GM03348 (cell line): ENCODE data around the gene ZFHX3.
"Not testable (repeated sequence)": the region's sequence is repeated elsewhere in the genome, so short reads cannot be mapped to it uniquely, and the experiment has no call there.

Source experiments
- DNase-seq: peaks from one replicate; pipeline ENCODE4 v3.0.0; 2012; ENCODE audit warnings: low spot score

Gene ZFHX3, protein sequence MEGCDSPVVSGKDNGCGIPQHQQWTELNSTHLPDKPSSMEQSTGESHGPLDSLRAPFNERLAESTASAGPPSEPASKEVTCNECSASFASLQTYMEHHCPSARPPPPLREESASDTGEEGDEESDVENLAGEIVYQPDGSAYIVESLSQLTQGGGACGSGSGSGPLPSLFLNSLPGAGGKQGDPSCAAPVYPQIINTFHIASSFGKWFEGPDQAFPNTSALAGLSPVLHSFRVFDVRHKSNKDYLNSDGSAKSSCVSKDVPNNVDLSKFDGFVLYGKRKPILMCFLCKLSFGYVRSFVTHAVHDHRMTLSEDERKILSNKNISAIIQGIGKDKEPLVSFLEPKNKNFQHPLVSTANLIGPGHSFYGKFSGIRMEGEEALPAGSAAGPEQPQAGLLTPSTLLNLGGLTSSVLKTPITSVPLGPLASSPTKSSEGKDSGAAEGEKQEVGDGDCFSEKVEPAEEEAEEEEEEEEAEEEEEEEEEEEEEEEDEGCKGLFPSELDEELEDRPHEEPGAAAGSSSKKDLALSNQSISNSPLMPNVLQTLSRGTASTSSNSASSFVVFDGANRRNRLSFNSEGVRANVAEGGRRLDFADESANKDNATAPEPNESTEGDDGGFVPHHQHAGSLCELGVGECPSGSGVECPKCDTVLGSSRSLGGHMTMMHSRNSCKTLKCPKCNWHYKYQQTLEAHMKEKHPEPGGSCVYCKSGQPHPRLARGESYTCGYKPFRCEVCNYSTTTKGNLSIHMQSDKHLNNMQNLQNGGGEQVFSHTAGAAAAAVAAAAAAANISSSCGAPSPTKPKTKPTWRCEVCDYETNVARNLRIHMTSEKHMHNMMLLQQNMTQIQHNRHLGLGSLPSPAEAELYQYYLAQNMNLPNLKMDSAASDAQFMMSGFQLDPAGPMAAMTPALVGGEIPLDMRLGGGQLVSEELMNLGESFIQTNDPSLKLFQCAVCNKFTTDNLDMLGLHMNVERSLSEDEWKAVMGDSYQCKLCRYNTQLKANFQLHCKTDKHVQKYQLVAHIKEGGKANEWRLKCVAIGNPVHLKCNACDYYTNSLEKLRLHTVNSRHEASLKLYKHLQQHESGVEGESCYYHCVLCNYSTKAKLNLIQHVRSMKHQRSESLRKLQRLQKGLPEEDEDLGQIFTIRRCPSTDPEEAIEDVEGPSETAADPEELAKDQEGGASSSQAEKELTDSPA (N-terminal part only)

GRCh38 chr16:73047536-73048291 lies at the start of gene ZFHX3:
ZFHX3 (minus strand) TSS chr16:73048128; CDS start chr16:72960145, 87,983 bp downstream.
- peak; percentile 74 for DNase-seq

GRCh38 chr16:73096510-73096909 lies 48.6 kb upstream of the ZFHX3 start:
- DNase-seq, result no peak

GRCh38 chr16:73095885-73096421 lies 48.0 kb upstream of the ZFHX3 start:
- peak; percentile 15 for DNase-seq

GRCh38 chr16:73095142-73095820 lies 47.4 kb upstream of the ZFHX3 start:
- DNase-seq, result no peak

- DNase-seq, result no peak
Observed at GRCh38 chr16:73094371-73094770, 46.4 kb upstream of the ZFHX3 start.

DNA sequence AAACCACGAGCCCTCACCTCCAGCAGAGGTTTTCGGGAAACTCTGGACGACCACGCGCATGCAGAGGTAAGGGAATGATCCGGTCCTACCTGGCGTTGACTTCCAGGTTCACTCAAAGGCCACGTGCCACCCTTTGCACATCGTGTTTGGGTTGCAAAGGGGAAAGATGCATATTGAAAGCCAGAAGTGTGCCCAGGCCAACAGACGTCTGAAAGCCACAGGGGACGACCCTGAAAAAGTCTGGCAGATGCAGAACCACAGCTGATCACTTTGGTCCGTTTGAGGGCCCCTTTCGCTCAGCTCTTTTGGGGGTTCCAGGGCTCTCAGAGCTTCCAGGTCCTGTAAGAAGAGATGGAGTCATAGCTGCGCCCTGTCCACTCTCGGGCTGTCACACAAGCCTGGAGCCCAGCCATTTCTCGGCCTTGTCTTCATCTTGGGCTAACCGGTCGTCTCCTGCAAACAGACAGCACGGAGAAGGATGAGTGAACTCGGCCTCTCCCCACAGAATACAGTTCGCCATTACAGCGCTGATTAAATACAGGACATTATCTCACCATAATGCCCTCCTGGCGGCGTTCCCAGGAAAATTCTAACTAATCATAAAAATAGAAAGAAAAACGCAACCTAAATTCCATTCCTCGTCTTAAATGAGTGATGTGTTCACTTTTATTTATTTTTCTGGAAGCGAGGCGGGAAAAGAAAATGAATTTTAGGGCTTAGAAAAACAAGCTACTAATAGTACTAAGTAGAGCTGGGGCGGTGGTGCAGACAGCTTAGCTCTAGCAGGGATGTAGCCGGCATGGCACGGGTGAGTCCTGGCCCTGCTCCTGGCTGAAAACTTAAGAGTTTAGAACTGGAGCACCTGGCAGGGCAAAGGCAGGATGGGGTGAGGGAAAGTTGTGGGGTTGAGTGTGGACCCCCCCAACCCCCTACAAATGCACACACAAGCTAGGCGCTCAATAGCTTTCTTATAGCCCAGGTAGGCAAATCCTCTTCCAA lies 45.5 kb upstream of the ZFHX3 start:
- no peak for DNase-seq

DNA sequence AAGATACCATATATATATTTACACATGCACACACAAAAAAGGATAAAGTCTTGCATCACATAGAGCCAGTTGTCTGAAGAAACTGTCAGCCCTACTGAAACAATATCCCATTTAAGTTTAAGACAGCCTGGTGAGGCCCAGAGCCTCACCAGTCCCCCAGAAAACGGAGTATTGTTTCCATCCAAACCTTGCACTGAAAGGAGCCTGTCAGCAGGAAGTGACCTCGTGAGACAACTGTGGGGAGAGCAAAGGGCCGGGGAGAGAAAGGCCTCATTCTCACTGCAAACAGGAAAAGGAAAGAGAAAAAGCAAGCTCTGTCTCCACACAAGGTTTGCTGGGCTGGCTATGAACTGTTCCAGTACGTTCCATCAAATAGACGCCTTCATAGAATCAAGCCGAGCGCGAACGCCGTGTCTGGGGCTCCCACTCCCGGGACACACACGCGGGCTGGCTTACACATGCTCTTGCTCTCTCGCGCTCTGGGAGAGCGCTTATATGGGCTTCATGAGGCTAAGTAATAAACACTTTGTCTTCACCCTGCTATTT lies 44.4 kb upstream of the ZFHX3 start:
- DNase-seq, result no peak

DNA sequence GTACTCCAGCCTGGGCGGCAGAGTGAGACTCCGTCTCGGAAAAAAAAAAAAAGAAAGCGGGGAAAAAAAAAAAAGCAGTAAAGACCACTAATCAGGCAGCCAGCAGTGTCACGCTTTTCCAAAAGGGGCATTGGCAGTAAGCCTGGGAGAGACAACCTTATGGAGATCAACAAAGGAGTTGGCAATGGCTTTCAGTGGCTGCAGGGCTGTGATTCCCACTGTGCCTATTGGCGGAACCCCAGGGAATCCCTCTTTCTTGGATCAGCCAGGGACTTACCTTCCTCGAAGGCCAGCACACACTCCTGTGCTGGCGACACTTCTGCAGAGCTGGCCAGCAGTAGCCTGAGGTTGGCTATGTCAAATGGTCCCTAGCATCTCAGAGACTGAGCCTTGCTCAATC lies 43.2 kb upstream of the ZFHX3 start:
- DNase-seq, result no peak

GRCh38 chr16:73089420-73089819 lies 41.5 kb upstream of the ZFHX3 start:
- DNase-seq, result no peak

- no peak for DNase-seq
Observed at GRCh38 chr16:73086108-73086507, 38.2 kb upstream of the ZFHX3 start.

- no peak for DNase-seq
Observed at GRCh38 chr16:73083271-73083670, 35.3 kb upstream of the ZFHX3 start.

DNA sequence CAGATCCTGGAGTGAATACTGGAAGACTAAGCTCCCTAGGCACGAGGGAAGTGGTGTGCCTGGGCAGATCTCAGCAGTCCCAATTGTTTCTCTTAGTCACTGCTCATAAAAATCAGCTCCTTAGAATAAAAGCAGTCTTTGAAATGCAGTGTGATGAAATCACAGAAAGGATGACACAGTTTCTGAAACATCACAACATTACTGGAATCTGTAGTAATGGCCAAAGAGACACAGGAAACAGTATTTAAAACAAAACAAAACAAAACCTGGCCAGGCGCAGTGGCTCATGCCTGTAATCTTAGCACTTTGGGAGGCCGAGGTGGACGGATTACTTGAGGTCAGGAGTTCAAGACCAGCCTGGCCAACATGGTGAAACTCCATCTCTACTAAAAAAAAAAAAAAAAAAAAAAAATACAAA lies 34.7 kb upstream of the ZFHX3 start:
- peak; percentile 89 for DNase-seq

GRCh38 chr16:73080931-73081330 lies 33.0 kb upstream of the ZFHX3 start:
- DNase-seq, result no peak

DNA sequence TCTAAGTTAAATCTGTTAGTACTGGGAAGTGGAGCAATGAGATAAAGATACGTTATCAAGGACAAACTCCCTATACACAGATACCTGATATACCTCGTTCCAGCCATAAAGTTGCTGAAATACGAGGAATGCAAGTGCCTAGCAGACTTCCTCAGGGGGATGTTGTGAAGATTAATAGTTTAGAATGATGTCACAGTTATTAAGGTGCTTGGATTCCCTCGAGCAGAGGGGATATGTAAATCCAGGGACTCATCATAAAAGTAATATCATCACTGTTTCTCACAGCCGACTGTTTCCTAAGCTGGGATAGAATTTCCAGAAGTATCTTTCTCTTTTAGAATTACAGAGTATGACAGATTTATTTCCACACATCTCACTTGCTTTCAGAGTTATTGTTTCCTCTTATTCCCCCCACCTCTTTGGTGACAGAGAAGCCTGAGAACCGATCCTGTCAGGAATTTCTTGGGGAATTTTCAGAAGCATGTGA lies 28.4 kb upstream of the ZFHX3 start:
- no peak for DNase-seq

- no peak for DNase-seq
Observed at GRCh38 chr16:73074382-73074781, 26.5 kb upstream of the ZFHX3 start.

DNA sequence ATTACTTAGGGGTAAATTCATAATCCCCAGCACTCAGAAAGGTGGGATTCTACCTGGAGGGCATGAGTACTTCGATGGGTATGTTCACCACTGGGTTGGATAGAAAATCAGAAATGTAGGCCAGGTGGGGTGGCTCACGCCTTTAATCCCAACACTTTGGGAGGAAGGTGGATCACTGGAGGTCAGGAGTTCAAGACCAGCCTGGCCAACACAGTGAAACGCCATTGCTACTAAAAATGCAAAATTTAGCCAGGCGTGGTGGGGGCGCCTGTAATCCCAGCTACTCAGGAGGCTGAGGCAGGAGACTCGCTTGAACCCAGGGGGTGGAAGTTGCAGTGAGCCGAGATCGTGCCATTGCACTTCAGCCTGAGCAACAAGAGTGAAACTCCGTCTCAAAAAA lies 24.1 kb upstream of the ZFHX3 start:
- not testable (repeated sequence) for DNase-seq

- DNase-seq, result peak; percentile 38
Observed at GRCh38 chr16:73071131-73071940, 23.4 kb upstream of the ZFHX3 start.

DNA sequence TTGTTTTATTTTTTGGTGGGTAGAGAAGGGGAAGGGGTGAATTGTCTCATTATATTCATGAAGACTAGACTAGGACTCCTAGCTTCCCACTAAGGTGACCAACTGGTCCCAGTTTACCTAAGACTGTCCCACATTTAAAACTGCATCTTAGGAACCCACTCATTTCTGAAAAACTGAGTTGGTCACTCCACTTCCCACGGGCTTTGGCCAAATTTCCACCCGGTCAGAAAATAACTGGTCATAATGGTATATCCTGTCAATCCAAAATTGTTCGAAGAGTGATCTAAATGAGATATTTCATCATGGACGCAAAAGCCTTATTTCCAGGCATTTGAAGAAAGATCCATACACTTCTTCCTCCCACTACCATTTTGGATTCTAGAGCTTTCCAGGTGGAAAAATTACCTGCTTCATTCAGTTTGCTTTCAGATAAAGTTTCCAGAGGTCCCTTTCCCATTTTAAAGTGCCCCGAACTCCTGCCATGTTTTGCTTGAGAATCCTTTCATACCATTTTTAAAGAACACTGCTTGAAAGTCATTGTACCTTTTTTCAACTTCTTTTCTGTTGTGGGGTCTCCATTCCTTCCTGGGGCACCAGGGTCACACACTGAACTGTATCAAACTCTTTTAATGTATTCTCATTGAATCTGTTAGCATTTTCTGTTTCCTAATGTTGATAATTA lies 21.8 kb upstream of the ZFHX3 start:
- DNase-seq, result no peak
